ENCODE results near the gene ZBTB22.
A peak's percentile ranks its signal among the peaks of the same experiment; 100 is the strongest.
"Not testable (repeated sequence)": the region's sequence is repeated elsewhere in the genome, so short reads cannot be mapped to it uniquely, and the experiment has no call there.

The ZBTB22 gene

GRCh38 chr6:33317669-33318425 is at the start of gene ZBTB22:
TSS of gene ZBTB22 (minus strand) at chr6:33317744. CDS start at chr6:33316916, 828 bp downstream.
- peak; percentile 99 for DNase-seq (ENCODE audit: low read depth)
- no peak for TF ChIP-seq CTCF (IDR thresholded peaks at IDR 0.05; ENCODE audit: insufficient read depth, low read depth, low read length, missing control alignments)
- peak within 1 kb of the TSS; percentile 70 for H3K4me3 ChIP-seq (ENCODE audit: low read depth, low read length)

GRCh38 chr6:33367009-33367714 is 49.6 kb upstream of the ZBTB22 start:
- no peak for DNase-seq (ENCODE audit: low read depth)
- TF ChIP-seq CTCF (IDR thresholded peaks at IDR 0.05; ENCODE audit: insufficient read depth, low read depth, low read length, missing control alignments), result no peak
- no peak overlapping the region for H3K4me3 ChIP-seq (ENCODE audit: low read depth, low read length)

GRCh38 chr6:33365206-33365971 is 47.8 kb upstream of the ZBTB22 start:
- H3K4me3 ChIP-seq (ENCODE audit: low read depth, low read length); DNase-seq (ENCODE audit: low read depth): not testable (repeated sequence)
- peak; percentile 9 for TF ChIP-seq CTCF (IDR thresholded peaks at IDR 0.05; ENCODE audit: insufficient read depth, low read depth, low read length, missing control alignments)

- not testable (repeated sequence) for DNase-seq (ENCODE audit: low read depth); H3K4me3 ChIP-seq (ENCODE audit: low read depth, low read length)
These were observed 47.1 kb upstream of the ZBTB22 start for GRCh38 chr6:33364475-33365205.

- not testable (repeated sequence) for DNase-seq (ENCODE audit: low read depth); H3K4me3 ChIP-seq (ENCODE audit: low read depth, low read length)
These were observed 45.9 kb upstream of the ZBTB22 start for GRCh38 chr6:33363486-33363885.

- no peak for TF ChIP-seq CTCF (IDR thresholded peaks at IDR 0.05; ENCODE audit: insufficient read depth, low read depth, low read length, missing control alignments)
- H3K4me3 ChIP-seq (ENCODE audit: low read depth, low read length), result no peak overlapping the region
- DNase-seq (ENCODE audit: low read depth), result no peak
These were observed 41.8 kb upstream of the ZBTB22 start for GRCh38 chr6:33359331-33359730.

GRCh38 chr6:33357160-33357871 is 39.8 kb upstream of the ZBTB22 start:
- not testable (repeated sequence) for DNase-seq (ENCODE audit: low read depth); H3K4me3 ChIP-seq (ENCODE audit: low read depth, low read length)
